Activated B cell treated with CpG ODN at 0.5 μM for 24 hours (primary cell): ENCODE measurements around the gene YPEL1. TPM values are rescaled to one million over a fixed set of nuclear protein-coding genes. Genes with fewer than 3 reads are reported as not detected.
A peak's percentile ranks its signal among the peaks of the same experiment; 100 is the strongest.

Source experiments
- ATAC-seq: fragments of 200-7000 bp; cut with Tn5 transposase; one replicate; pipeline ENCODE4 v1.10.0; 2021; ENCODE audit warnings: low read depth, mild to moderate bottlenecking, moderate library complexity
- CTCF ChIA-PET: fragments of 350-600 bp; sonication (Branson Sonifier 250); formaldehyde crosslinking; loops from one replicate; lab custom pipeline; 2021; ENCODE audit warnings: antibody characterized with exemption; lab: Charles Lee
- POLR2A ChIA-PET: fragments of 350-600 bp; sonication (Branson Sonifier 250); formaldehyde crosslinking; loops from one replicate; lab custom pipeline; 2021; ENCODE audit warnings: antibody characterized with exemption; lab: Charles Lee
- DNase-seq: peaks from one replicate; pipeline ENCODE4 v3.0.0; 2022
- H3K27ac Mint-ChIP-seq: one replicate; pipeline ENCODE4 v1.8.0; 2020; ENCODE audit warnings: mixed read lengths
- H3K27me3 Mint-ChIP-seq: one replicate; pipeline ENCODE4 v1.8.0; 2021; ENCODE audit warnings: mixed read lengths
- H3K36me3 Mint-ChIP-seq: one replicate; pipeline ENCODE4 v1.8.0; 2021; ENCODE audit warnings: low read depth, mixed read lengths
- H3K4me1 Mint-ChIP-seq: one replicate; pipeline ENCODE4 v1.8.0; 2021; ENCODE audit warnings: mixed read lengths
- H3K4me3 Mint-ChIP-seq: one replicate; pipeline ENCODE4 v1.8.0; 2020; ENCODE audit warnings: mild to moderate bottlenecking, mixed read lengths
- H3K9me3 Mint-ChIP-seq: one replicate; pipeline ENCODE4 v1.8.0; 2020; ENCODE audit warnings: mixed read lengths
- intact Hi-C: fragments of 100-400 bp; cut with micrococcal nuclease; formaldehyde crosslinking; loops from one replicate; pipeline ENCODE4 v1.15.1; 2024
- total RNA-seq: library from RNA; stranded (reverse); gene quantifications from 2 replicates; pipeline ENCODE4 v1.2.3, GENCODE V29; 2022
- TF ChIP-seq, protein P1 (sequence below): fragments of 200-600 bp; IDR thresholded peaks from one replicate; pipeline ENCODE4 v1.8.0; 2022; ENCODE audit warnings: antibody characterized with exemption, mild to moderate bottlenecking

Gene YPEL1
- total RNA-seq, 1 donor from 2014 or later: 4.1 TPM

GRCh38 chr22:21712751-21713427 is 22.7 kb downstream of the YPEL1 start:
- H3K27ac Mint-ChIP-seq: peak overlapping the region; percentile 27
- peak; percentile 95 for ATAC-seq
- POLR2A ChIA-PET: interaction anchor here (1.0 kb wide), 1 partner anchor 240 kb away, joined by 4 read pairs; the partner anchor contains the start of gene PPM1F
- CTCF ChIA-PET: interaction anchor here (0.8 to 2.4 kb wide), 5 partner anchors 223 to 239 kb away, joined by 3 to 13 read pairs (median 5); partner anchors contain the start of gene PPM1F
- no peaks in the 10 kb centered on the region for H3K9me3 Mint-ChIP-seq
- peak overlapping the region; percentile 28 for H3K4me3 Mint-ChIP-seq
- peaks cover 19% of the 10 kb centered on the region for H3K36me3 Mint-ChIP-seq
- H3K4me1 Mint-ChIP-seq: peaks cover 8% of the 10 kb centered on the region
- DNase-seq: no peak
- intact Hi-C loops: loop anchor here (1.0 to 10.0 kb wide), 4 partner anchors 13 to 240 kb away; partner anchors contain the start of gene PPM1F
- no peaks in the 10 kb centered on the region for H3K27me3 Mint-ChIP-seq
- TF ChIP-seq, protein P1, sequence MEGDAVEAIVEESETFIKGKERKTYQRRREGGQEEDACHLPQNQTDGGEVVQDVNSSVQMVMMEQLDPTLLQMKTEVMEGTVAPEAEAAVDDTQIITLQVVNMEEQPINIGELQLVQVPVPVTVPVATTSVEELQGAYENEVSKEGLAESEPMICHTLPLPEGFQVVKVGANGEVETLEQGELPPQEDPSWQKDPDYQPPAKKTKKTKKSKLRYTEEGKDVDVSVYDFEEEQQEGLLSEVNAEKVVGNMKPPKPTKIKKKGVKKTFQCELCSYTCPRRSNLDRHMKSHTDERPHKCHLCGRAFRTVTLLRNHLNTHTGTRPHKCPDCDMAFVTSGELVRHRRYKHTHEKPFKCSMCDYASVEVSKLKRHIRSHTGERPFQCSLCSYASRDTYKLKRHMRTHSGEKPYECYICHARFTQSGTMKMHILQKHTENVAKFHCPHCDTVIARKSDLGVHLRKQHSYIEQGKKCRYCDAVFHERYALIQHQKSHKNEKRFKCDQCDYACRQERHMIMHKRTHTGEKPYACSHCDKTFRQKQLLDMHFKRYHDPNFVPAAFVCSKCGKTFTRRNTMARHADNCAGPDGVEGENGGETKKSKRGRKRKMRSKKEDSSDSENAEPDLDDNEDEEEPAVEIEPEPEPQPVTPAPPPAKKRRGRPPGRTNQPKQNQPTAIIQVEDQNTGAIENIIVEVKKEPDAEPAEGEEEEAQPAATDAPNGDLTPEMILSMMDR: peak; percentile 25

- Mint-ChIP-seq H3K27ac (no peak overlapping the region), H3K36me3 (peaks cover 23% of the 10 kb centered on the region), H3K9me3 (no peaks in the 10 kb centered on the region), H3K27me3 (no peaks in the 10 kb centered on the region), H3K4me1 (peaks cover 12% of the 10 kb centered on the region), H3K4me3 (no peak overlapping the region)
- DNase-seq: no peak
- intact Hi-C loops: loop anchor here (2.0 to 10.0 kb wide), 2 partner anchors 53 to 241 kb away; partner anchors contain the start of gene PPM1F
- TF ChIP-seq, protein P1: no peak
- ChIA-PET CTCF (interaction anchor here (2.1 to 2.4 kb wide), 2 partner anchors 227 to 241 kb away, joined by 6 to 13 read pairs; partner anchors contain the start of gene PPM1F), POLR2A (no interaction called here)
- ATAC-seq: no peak
Measured at GRCh38 chr22:21711851-21712250, 23.7 kb downstream of the YPEL1 start.

DNA sequence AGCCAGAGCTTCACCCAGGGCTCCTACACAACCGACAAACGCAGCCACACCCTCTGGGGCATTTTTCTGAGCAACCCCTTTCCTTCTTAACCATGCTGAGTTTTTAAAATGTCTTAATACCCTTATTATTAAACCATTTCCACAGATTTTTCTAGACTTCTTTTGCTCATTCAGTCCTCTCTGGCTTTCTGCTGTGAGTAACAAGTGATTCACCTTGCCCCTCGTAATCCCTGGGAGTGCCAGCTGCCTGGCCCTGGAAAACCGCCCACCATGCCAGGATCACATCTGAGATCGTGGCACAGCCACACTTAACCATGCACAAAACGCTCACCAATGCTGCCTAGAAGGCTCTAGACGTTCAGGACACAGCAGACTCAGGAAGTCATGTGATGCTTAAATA is 25.4 kb downstream of the YPEL1 start:
- TF ChIP-seq, protein P1: no peak
- no peaks in the 10 kb centered on the region for H3K27me3 Mint-ChIP-seq
- intact Hi-C loops: loop anchor here (10.0 kb wide), 1 partner anchor 55 kb away; no protein-coding TSS in a partner anchor
- DNase-seq: no peak
- peaks cover 12% of the 10 kb centered on the region for H3K4me1 Mint-ChIP-seq
- H3K36me3 Mint-ChIP-seq: peaks cover 22% of the 10 kb centered on the region
- ChIA-PET POLR2A (no interaction called here), CTCF (interaction anchor here (1.1 to 1.2 kb wide), 2 partner anchors 226 to 242 kb away, joined by 3 to 5 read pairs; partner anchors contain the start of gene PPM1F)
- no peak overlapping the region for H3K27ac Mint-ChIP-seq
- ATAC-seq: no peak
- H3K4me3 Mint-ChIP-seq: no peak overlapping the region
- no peaks in the 10 kb centered on the region for H3K9me3 Mint-ChIP-seq

DNA sequence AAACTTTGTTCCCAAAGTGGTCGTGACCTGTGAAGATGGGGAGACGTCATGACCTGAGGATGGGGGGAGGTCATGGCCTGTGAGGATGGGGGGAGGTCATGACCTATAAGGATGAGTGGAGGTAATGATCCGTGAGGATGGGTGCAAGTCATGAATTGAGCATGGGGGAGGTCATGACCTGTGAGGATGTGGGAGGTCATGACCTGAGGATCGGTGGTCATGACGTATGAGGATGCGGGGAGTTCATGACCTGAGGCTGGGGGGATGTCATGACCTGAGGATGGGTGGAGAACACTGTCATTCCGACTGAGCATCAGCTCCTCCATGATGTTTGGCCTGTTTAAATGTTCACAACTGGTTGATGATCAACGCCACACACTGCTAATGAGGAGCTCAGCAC is 25.9 kb downstream of the YPEL1 start:
- ChIA-PET CTCF (interaction anchor here (1.2 kb wide), 1 partner anchor 243 kb away, joined by 5 read pairs; the partner anchor contains the start of gene PPM1F), POLR2A (no interaction called here)
- intact Hi-C loops: loop anchor here (10.0 kb wide), 1 partner anchor 55 kb away; no protein-coding TSS in a partner anchor
- H3K27me3 Mint-ChIP-seq: no peaks in the 10 kb centered on the region
- ATAC-seq (no peak), DNase-seq (no peak)
- no peak overlapping the region for H3K27ac Mint-ChIP-seq
- peaks cover 12% of the 10 kb centered on the region for H3K4me1 Mint-ChIP-seq
- H3K36me3 Mint-ChIP-seq: peaks cover 22% of the 10 kb centered on the region
- H3K4me3 Mint-ChIP-seq: no peak overlapping the region
- H3K9me3 Mint-ChIP-seq: no peaks in the 10 kb centered on the region
- TF ChIP-seq, protein P1: no peak

DNA sequence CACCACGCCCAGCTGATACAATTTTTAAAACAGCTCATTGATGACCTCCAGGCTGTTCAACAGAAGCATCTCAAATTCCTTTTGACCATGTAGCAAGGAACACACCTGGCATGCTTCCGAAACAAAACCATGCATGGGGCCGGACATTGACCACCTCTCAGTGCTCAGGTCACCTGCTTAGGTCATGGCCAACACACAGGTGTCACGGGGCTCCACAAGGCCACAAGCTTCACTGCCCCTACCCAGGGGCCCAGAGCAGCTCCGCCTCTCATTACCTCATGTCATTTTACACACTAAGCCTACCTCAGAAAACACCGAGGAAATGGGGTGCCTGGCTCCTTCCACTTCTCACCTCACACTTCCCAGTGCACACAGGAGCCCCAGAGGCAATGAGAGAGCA is 26.6 kb downstream of the YPEL1 start:
- ChIA-PET CTCF (no interaction called here), POLR2A (no interaction called here)
- ATAC-seq: no peak
- Mint-ChIP-seq H3K36me3 (peaks cover 25% of the 10 kb centered on the region), H3K27ac (no peak overlapping the region), H3K9me3 (no peaks in the 10 kb centered on the region), H3K4me1 (peaks cover 12% of the 10 kb centered on the region), H3K27me3 (no peaks in the 10 kb centered on the region), H3K4me3 (no peak overlapping the region)
- TF ChIP-seq, protein P1: no peak
- intact Hi-C loops: no loop called here
- no peak for DNase-seq
